BJ (cell line): ENCODE data around the gene CLEC1B. TPM values are rescaled to one million over a fixed set of nuclear protein-coding genes. Genes with fewer than 3 reads are reported as not detected.

Experiments used
- CTCF ChIA-PET: fragments of 350-600 bp; formaldehyde crosslinking; extraction: SDS; loops from one replicate; lab custom pipeline; 2021; ENCODE audit warnings: antibody characterized with exemption, inconsistent platforms; lab: Yijun Ruan, JAX
- POLR2A ChIA-PET: fragments of 300-600 bp; sonication (Branson Sonifier 250); formaldehyde crosslinking; extraction: SDS; loops from one replicate; lab custom pipeline; 2021; ENCODE audit warnings: antibody characterized with exemption; lab: Charles Lee
- DNase-seq: peaks from one replicate; pipeline ENCODE4 v3.0.0-alpha.2; 2011; ENCODE audit warnings: low read depth
- H3K27me3 ChIP-seq: 2 replicates; pipeline ENCODE4 v1.6.0; 2011; ENCODE audit warnings: low read length; ENCODE audit not compliant: control insufficient read depth, insufficient read depth
- H3K36me3 ChIP-seq: 2 replicates; pipeline ENCODE4 v1.5.1; 2011; ENCODE audit warnings: low read length; ENCODE audit not compliant: control insufficient read depth, insufficient read depth
- H3K4me3 ChIP-seq: 2 replicates; pipeline ENCODE4 v1.5.1; 2011; ENCODE audit warnings: low read depth, mild to moderate bottlenecking, control low read depth, low read length
- polyA plus RNA-seq: library from polyadenylated mRNA; depleted of rRNA; stranded (reverse); fragments of >200 nt; gene quantifications from 2 replicates; pipeline ENCODE4 v1.2.3, GENCODE V29; 2011
- TF ChIP-seq, protein P1 (sequence below): IDR thresholded peaks from 2 replicates; pipeline ENCODE4 v1.5.1; 2011; ENCODE audit warnings: low read depth, mild to moderate bottlenecking, control low read depth, inconsistent platforms, low read length, moderate library complexity; ENCODE audit not compliant: insufficient read depth

The CLEC1B gene
- polyA plus RNA-seq, 1 experiment, result not detected

DNA sequence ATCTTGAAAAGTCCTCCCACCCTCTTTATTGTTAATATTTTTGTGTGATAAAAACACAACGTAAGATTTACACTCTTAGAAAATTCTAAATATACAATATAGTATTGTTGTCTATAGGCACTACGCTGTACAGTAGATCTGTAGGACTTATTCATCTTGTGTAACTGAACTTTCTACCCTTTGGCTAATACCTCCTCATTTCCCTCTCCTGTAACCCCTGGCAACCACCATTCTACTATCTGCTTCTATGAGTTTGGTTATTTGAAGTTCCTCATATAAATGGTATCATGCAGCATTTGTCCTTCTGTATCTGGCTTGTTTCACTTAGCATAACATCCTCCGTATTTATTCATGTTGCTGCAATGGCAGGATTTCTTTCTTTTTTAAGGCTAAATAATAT lies 26.3 kb upstream of the CLEC1B start:
- no peak for DNase-seq
- H3K4me3 ChIP-seq, result no peak overlapping the region
- H3K27me3 ChIP-seq, result no peaks in the 10 kb centered on the region
- H3K36me3 ChIP-seq, result no peaks in the 10 kb centered on the region
- TF ChIP-seq, protein P1, sequence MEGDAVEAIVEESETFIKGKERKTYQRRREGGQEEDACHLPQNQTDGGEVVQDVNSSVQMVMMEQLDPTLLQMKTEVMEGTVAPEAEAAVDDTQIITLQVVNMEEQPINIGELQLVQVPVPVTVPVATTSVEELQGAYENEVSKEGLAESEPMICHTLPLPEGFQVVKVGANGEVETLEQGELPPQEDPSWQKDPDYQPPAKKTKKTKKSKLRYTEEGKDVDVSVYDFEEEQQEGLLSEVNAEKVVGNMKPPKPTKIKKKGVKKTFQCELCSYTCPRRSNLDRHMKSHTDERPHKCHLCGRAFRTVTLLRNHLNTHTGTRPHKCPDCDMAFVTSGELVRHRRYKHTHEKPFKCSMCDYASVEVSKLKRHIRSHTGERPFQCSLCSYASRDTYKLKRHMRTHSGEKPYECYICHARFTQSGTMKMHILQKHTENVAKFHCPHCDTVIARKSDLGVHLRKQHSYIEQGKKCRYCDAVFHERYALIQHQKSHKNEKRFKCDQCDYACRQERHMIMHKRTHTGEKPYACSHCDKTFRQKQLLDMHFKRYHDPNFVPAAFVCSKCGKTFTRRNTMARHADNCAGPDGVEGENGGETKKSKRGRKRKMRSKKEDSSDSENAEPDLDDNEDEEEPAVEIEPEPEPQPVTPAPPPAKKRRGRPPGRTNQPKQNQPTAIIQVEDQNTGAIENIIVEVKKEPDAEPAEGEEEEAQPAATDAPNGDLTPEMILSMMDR, result no peak
- POLR2A ChIA-PET, result no interaction called here
- CTCF ChIA-PET, result interaction anchor here (1.0 to 2.4 kb wide), 2 partner anchors 15 to 107 kb away, joined by 3 to 6 read pairs; partner anchors contain the start of gene CLEC12B

DNA sequence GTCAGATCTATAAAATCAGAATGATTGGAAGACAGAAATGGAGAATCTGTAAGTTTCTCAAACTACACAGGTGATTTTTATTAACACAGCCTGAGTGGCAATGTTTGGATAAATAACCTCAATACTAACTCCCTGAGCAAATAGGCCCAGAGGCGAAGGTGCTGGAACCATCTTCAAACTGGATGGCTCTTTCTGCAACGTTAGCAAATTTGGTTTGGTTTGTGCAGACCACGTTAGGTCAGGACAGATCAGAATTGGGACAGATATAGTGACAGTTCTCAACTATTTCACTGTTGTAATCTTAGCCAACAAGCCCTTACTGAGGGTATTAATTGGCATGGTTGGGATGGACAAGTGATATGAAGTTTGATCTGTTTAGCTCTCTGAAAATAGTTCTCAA lies 22.4 kb upstream of the CLEC1B start:
- Histone ChIP-seq H3K36me3 (no peaks in the 10 kb centered on the region), H3K27me3 (no peaks in the 10 kb centered on the region), H3K4me3 (no peak overlapping the region)
- TF ChIP-seq, protein P1, result no peak
- no peak for DNase-seq
- POLR2A ChIA-PET, result no interaction called here
- CTCF ChIA-PET, result interaction anchor here (0.9 to 1.5 kb wide), 3 partner anchors 9 to 119 kb away, joined by 3 to 6 read pairs (median 3); partner anchors contain the start of gene CLEC12B

DNA sequence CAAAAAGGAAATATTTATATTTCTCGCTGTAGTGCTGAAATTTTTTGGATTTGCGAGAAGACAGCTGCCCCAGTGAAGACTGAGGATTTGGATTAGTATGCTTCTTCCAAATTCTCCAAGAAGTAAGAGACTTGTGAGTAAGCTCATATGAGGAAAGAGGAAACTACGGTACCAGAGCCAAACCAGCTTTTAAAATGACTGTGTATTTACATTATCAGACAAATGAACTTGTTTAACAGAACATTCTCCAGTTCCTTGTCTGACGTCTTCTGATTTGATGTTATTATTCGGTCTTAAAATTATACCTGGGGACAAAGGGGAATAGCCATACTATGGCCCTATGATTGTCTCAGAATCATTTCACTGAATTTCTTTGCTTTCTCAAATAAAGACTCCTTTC lies 19.5 kb upstream of the CLEC1B start:
- TF ChIP-seq, protein P1, result no peak
- no peak for DNase-seq
- ChIA-PET CTCF (interaction anchor here (2.8 kb wide), 1 partner anchor 9 kb away, joined by 9 read pairs; the partner anchor contains the start of gene CLEC12B), POLR2A (no interaction called here)
- Histone ChIP-seq H3K36me3 (no peaks in the 10 kb centered on the region), H3K4me3 (no peak overlapping the region), H3K27me3 (no peaks in the 10 kb centered on the region)

DNA sequence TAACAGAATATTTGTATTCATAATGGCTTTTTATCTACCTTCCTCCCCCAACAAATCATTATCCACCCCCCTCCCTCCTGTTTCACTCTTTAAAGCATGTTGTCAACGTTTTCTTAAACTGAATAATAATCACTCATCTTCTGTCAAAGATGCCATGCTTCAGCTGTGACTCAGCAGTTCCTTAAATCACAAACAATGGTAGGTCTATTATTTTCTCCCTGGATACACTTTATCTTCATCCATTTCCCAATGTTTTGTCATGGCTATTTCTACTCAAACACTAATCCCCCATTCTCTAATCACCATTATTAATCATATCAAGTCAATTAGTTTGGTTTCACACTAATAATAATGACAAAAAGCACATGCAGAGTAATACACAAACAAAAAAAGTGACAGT lies 18.0 kb upstream of the CLEC1B start:
- CTCF ChIA-PET, result interaction anchor here (0.6 kb wide), 2 partner anchors 81 to 195 kb away, joined by 3 to 9 read pairs; no protein-coding TSS in a partner anchor
- no peak for DNase-seq

DNA sequence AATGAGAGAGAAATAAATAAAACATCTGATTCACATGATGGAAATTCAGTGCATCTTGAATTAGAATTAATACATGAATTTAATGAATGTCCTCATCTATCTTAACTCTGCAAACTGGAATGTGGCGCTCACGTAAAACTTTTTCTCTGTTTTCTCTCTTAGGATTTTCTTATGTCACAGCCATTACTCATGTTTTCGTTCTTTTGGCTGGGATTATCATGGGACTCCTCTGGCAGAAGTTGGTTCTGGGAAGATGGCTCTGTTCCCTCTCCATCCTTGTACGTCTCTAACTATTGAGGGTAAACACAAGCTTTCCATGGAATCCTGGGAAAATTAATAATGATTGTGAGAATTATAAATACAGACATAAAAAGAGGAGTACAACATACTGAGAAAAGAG lies 16.5 kb upstream of the CLEC1B start:
- H3K4me3 ChIP-seq, result no peak overlapping the region
- TF ChIP-seq, protein P1, result no peak
- POLR2A ChIA-PET, result no interaction called here
- no peaks in the 10 kb centered on the region for H3K36me3 ChIP-seq
- H3K27me3 ChIP-seq, result no peaks in the 10 kb centered on the region
- DNase-seq, result no peak
- CTCF ChIA-PET, result no interaction called here

More for the DNA sequence above, 18.0 kb upstream of the CLEC1B start:
- no peak overlapping the region for H3K4me3 ChIP-seq
- no peaks in the 10 kb centered on the region for H3K36me3 ChIP-seq
- TF ChIP-seq, protein P1, result no peak
- no peaks in the 10 kb centered on the region for H3K27me3 ChIP-seq
- POLR2A ChIA-PET, result no interaction called here
